Activated T-helper 17 cell treated with anti-CD3 and anti-CD28 coated beads, Interleukin-2, amount 50 U/mL, for 72 hours (primary cell): Measurements from ENCODE around the gene AQP9. TPM values are rescaled to one million over a fixed set of nuclear protein-coding genes. Genes with fewer than 3 reads are reported as not detected.

Source experiments
- ATAC-seq: fragments of 150-1000 bp; cut with Tn5 transposase; replicated peaks from 2 replicates; pipeline ENCODE4 v1.10.0; 2021; ENCODE audit warnings: mild to moderate bottlenecking, moderate library complexity
- H3K27ac Mint-ChIP-seq: one replicate; pipeline ENCODE4 v1.8.0; 2022; ENCODE audit warnings: mixed read lengths
- H3K27me3 Mint-ChIP-seq: one replicate; pipeline ENCODE4 v1.8.0; 2022; ENCODE audit warnings: mixed read lengths
- H3K36me3 Mint-ChIP-seq: one replicate; pipeline ENCODE4 v1.8.0; 2022; ENCODE audit warnings: low read depth, mild to moderate bottlenecking, mixed read lengths
- H3K4me1 Mint-ChIP-seq: one replicate; pipeline ENCODE4 v1.8.0; 2022; ENCODE audit warnings: mixed read lengths
- H3K4me3 Mint-ChIP-seq: one replicate; pipeline ENCODE4 v1.8.0; 2022; ENCODE audit warnings: mild to moderate bottlenecking, mixed read lengths
- H3K9me3 Mint-ChIP-seq: one replicate; pipeline ENCODE4 v1.8.0; 2022; ENCODE audit warnings: mixed read lengths
- total RNA-seq, 2 donors: library from RNA; stranded (reverse); gene quantifications; one replicate each; pipeline ENCODE4 v1.2.3, GENCODE V29; 2022

AQP9 gene
- total RNA-seq, 2 donors from 2014 or later = not detected

- Mint-ChIP-seq H3K27me3 (no peaks in the 10 kb centered on the region), H3K36me3 (no peaks in the 10 kb centered on the region), H3K4me3 (no peak overlapping the region), H3K27ac (no peak overlapping the region), H3K9me3 (no peaks in the 10 kb centered on the region), H3K4me1 (no peaks in the 10 kb centered on the region)
- ATAC-seq = no peak
Observed at GRCh38 chr15:58213587-58214338, 75.6 kb downstream of the AQP9 start.

- ATAC-seq = no peak
- Mint-ChIP-seq H3K27me3 (no peaks in the 10 kb centered on the region), H3K4me1 (no peaks in the 10 kb centered on the region), H3K36me3 (no peaks in the 10 kb centered on the region), H3K4me3 (no peak overlapping the region), H3K27ac (no peak overlapping the region), H3K9me3 (no peaks in the 10 kb centered on the region)
Observed at GRCh38 chr15:58214591-58215340, 76.6 kb downstream of the AQP9 start.

DNA sequence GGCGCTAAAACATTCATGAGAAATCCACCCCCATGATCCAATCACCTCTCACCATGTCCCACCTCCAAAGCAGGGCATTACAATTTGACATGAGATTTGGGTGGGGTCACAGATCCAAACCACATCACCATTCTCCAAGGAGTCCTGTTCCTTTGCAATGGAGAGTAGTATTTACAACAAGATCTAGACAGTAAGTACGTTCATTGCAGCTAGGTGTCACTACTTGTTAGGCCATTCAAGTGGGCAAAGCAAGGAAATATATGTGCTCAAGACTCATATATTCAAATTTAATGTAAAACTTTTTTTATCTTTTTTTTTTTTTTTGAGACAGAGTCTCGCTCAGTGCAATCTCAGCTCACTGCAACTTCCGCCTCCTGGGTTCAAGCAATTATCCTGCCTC lies 79.3 kb downstream of the AQP9 start:
- Mint-ChIP-seq H3K27ac (no peak overlapping the region), H3K27me3 (peaks cover 7% of the 10 kb centered on the region), H3K9me3 (no peaks in the 10 kb centered on the region), H3K4me3 (no peak overlapping the region), H3K4me1 (no peaks in the 10 kb centered on the region), H3K36me3 (no peaks in the 10 kb centered on the region)
- ATAC-seq = no peak

DNA sequence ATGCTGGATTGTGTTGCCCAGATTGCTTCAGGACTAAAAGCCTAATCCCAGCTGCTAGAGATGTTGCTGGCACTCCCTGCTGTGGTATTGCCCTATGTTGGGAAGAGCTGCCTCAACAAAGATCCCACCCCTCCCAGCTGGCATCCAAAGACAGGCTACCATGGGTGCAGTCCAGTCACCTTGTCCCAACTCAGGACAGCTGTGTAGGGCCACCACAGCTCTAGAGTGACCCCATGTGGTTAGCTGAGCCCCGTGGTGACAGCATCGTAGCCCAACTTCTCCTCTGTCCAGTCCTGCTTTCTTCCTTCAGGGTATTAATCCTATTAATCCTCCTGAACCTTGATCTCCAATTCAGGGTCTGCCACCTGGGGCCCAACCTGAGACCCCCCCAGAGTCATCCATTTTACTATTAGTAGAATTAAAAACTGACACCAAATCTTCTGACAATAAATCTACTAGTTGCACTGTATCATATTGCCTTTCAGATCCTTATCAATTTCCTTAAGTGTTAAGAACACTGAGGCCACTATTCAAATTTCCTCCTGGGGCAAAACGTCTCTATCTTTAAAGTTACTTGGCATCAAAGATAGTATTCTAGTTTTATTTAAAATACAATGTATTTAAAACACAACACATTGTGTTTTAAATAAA lies 83.5 kb downstream of the AQP9 start:
- H3K9me3 Mint-ChIP-seq = no peaks in the 10 kb centered on the region
- H3K27ac Mint-ChIP-seq = no peak overlapping the region
- H3K36me3 Mint-ChIP-seq = no peaks in the 10 kb centered on the region
- ATAC-seq = no peak
- H3K27me3 Mint-ChIP-seq = peaks cover 9% of the 10 kb centered on the region
- no peak overlapping the region for H3K4me3 Mint-ChIP-seq
- no peaks in the 10 kb centered on the region for H3K4me1 Mint-ChIP-seq

GRCh38 chr15:58222679-58223078 lies 84.5 kb downstream of the AQP9 start:
- H3K36me3 Mint-ChIP-seq = no peaks in the 10 kb centered on the region
- H3K9me3 Mint-ChIP-seq = no peaks in the 10 kb centered on the region
- no peak for ATAC-seq
- no peak overlapping the region for H3K27ac Mint-ChIP-seq
- H3K4me3 Mint-ChIP-seq = no peak overlapping the region
- H3K27me3 Mint-ChIP-seq = peaks cover 9% of the 10 kb centered on the region
- H3K4me1 Mint-ChIP-seq = no peaks in the 10 kb centered on the region

DNA sequence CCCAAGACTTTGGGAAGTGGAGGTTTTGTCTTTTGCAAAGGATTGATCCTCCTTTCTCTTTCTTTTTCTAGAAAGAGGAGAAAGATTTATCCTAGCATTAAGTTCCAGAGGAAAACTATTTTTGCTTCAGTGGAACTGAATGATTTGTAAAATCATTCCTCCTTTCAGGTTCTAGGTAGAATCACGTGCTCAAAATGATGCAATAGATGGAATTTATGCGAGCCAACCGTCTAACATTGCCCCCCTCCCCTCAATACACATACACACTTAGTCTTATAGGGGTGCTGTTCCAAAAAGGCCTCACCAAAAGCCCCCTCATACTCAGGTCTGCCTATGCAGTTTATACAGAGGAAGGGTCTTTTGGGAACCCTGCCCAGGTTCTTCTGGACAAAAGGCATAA lies 85.3 kb downstream of the AQP9 start:
- Mint-ChIP-seq H3K4me1 (no peaks in the 10 kb centered on the region), H3K27me3 (peaks cover 9% of the 10 kb centered on the region), H3K36me3 (no peaks in the 10 kb centered on the region), H3K9me3 (no peaks in the 10 kb centered on the region), H3K27ac (no peak overlapping the region), H3K4me3 (no peak overlapping the region)
- ATAC-seq = no peak

DNA sequence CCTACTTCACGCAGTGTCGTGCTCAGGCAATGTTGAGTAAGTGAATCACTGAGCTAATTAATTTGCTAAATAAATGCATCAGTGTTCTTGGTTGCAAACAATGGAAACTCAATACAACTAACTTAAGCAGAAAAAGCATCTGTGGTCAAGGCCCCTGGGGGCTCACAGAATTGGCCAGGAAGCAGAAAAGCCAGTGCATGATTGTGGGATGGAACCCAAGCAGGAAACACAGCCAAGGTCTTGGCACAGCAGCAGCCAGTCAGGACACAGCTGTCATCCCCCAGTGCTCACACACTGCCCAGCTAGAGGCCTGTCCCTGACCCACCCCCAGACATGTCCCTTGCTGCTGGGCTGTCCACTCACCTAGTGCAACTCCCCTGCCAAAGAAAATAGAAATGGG lies 85.9 kb downstream of the AQP9 start:
- H3K27ac Mint-ChIP-seq = no peak overlapping the region
- H3K9me3 Mint-ChIP-seq = no peaks in the 10 kb centered on the region
- no peak for ATAC-seq
- no peaks in the 10 kb centered on the region for H3K36me3 Mint-ChIP-seq
- H3K27me3 Mint-ChIP-seq = peaks cover 9% of the 10 kb centered on the region
- no peak overlapping the region for H3K4me3 Mint-ChIP-seq
- H3K4me1 Mint-ChIP-seq = no peaks in the 10 kb centered on the region

- Mint-ChIP-seq H3K36me3 (no peaks in the 10 kb centered on the region), H3K4me3 (no peak overlapping the region), H3K27ac (no peak overlapping the region), H3K4me1 (no peaks in the 10 kb centered on the region), H3K9me3 (no peaks in the 10 kb centered on the region), H3K27me3 (peaks cover 3% of the 10 kb centered on the region)
- peak; percentile 54 for ATAC-seq
Observed at GRCh38 chr15:58227706-58228543, 89.7 kb downstream of the AQP9 start.

GRCh38 chr15:58228718-58229117 lies 90.5 kb downstream of the AQP9 start:
- Mint-ChIP-seq H3K9me3 (no peaks in the 10 kb centered on the region), H3K4me1 (no peaks in the 10 kb centered on the region), H3K27me3 (peaks cover 3% of the 10 kb centered on the region), H3K4me3 (no peak overlapping the region), H3K36me3 (no peaks in the 10 kb centered on the region), H3K27ac (no peak overlapping the region)
- no peak for ATAC-seq

DNA sequence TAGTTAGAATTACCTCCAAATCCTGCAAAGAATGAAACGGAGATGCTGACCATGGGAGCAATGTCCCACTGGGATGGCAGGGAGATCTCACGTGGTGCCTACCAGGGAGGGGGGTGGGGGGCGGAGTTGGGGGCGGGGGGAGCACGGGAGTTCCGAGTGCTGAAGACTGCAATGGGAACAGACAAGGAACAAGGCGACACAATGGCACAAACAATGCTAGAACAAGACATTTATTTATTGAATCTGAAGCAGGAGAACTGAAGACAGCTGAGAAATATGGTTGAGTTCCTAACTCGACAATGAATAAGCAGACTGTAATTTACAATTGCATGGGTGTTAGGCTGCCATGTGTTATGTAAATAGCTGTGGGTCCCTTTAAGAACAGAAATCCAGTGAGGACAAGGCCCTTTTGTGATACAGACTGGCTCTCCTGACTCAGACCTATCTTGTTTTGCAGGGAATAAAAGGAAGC lies 91.2 kb downstream of the AQP9 start:
- H3K36me3 Mint-ChIP-seq = no peaks in the 10 kb centered on the region
- H3K9me3 Mint-ChIP-seq = no peaks in the 10 kb centered on the region
- no peaks in the 10 kb centered on the region for H3K4me1 Mint-ChIP-seq
- H3K27me3 Mint-ChIP-seq = peaks cover 3% of the 10 kb centered on the region
- no peak for ATAC-seq
- H3K27ac Mint-ChIP-seq = no peak overlapping the region
- H3K4me3 Mint-ChIP-seq = no peak overlapping the region

- Mint-ChIP-seq H3K27me3 (peaks cover 3% of the 10 kb centered on the region), H3K4me3 (no peak overlapping the region), H3K27ac (no peak overlapping the region), H3K9me3 (no peaks in the 10 kb centered on the region), H3K4me1 (no peaks in the 10 kb centered on the region), H3K36me3 (no peaks in the 10 kb centered on the region)
- ATAC-seq = no peak
Observed at GRCh38 chr15:58232281-58233065, 94.3 kb downstream of the AQP9 start.

- ATAC-seq = no peak
- no peak overlapping the region for H3K4me3 Mint-ChIP-seq
- H3K27me3 Mint-ChIP-seq = peaks cover 3% of the 10 kb centered on the region
- no peak overlapping the region for H3K27ac Mint-ChIP-seq
- no peaks in the 10 kb centered on the region for H3K9me3 Mint-ChIP-seq
- no peaks in the 10 kb centered on the region for H3K4me1 Mint-ChIP-seq
- no peaks in the 10 kb centered on the region for H3K36me3 Mint-ChIP-seq
Observed at GRCh38 chr15:58233341-58233740, 95.2 kb downstream of the AQP9 start.
